ENCODE data around the gene TMEM223. TPM values are rescaled to one million over a fixed set of nuclear protein-coding genes. Genes with fewer than 3 reads are reported as not detected.
"Not testable (repeated sequence)": the region's sequence is repeated elsewhere in the genome, so short reads cannot be mapped to it uniquely, and the experiment has no call there.

Gene TMEM223, protein sequence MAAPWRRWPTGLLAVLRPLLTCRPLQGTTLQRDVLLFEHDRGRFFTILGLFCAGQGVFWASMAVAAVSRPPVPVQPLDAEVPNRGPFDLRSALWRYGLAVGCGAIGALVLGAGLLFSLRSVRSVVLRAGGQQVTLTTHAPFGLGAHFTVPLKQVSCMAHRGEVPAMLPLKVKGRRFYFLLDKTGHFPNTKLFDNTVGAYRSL
- 10 to 100 TPM; 13.0 to 14.6 TPM for total RNA-seq
- 56.0 TPM for polyA plus RNA-seq

DNA sequence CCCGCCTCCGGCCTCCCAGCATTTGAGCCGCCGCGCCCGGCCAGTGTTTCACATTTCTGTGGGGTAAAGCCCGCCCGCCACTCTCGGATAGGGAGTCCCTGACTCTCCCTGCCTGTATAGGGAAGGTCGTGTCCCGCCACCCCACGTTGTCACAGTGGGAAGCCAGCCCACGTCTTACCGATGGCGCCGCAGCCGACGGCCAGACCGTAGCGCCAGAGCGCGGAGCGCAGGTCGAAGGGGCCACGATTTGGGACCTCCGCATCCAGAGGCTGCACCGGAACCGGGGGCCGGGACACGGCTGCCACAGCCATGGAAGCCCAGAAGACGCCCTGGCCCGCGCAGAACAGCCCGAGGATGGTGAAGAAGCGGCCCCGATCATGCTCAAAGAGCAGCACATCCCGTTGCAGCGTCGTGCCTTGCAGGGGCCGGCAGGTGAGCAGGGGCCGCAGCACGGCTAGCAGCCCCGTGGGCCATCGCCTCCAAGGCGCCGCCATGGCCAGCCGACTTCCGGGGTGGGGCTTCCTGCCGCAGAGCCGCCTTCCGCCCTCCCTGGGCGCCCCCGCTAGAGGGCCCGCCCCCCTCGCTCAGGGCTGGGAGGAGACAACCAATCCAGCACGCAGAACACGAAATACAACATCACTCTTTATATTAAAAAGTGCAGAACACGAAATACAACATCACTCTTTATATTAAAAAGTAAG, at the start of gene TMEM223:
Gene TMEM223, minus strand, starts transcription at position 506 of the 701 bp plus-strand sequence. Its CDS starts 12 bp downstream, at position 494.
- Histone ChIP-seq H3K27ac (ENCODE audit: low read depth, low read length) (peak within 1 kb of the TSS; percentile 84), H3K4me3 (ENCODE audit: low read length) (peak within 1 kb of the TSS; percentile 79), H3K9me3 (ENCODE audit: low read length) (no peaks in the 10 kb centered on the region), H3K4me1 (ENCODE audit: insufficient read depth, low read length) (peaks cover 30% of the 10 kb centered on the region), H3K36me3 (ENCODE audit: insufficient read depth, low read length) (peaks cover 47% of the 10 kb centered on the region), H3K27me3 (ENCODE audit: insufficient read depth, low read length, poor library complexity, severe bottlenecking) (no peaks in the 10 kb centered on the region)
- H3K27me3 Mint-ChIP-seq, result no peaks in the 10 kb centered on the region
- H3K9me3 Mint-ChIP-seq, result no peaks in the 10 kb centered on the region
- ChIA-PET POLR2A (interaction anchor here (0.5 to 3.7 kb wide), 5 partner anchors 40 to 71 kb away, joined by 3 to 17 read pairs (median 4); partner anchors contain the start of gene STX5), CTCF (interaction anchor here (1.0 to 1.1 kb wide), 2 partner anchors 70 to 72 kb away, joined by 3 read pairs; no protein-coding TSS in a partner anchor)
- peak within 1 kb of the TSS; percentile 72 to 100 (median 96) for H3K27ac Mint-ChIP-seq
- peak; percentile 83 to 90 (median 88) for DNase-seq
- H3K4me1 Mint-ChIP-seq, result peaks cover 37 to 57% (median 56%) of the 10 kb centered on the region in 3 donors
- peaks cover 0 to 79% (median 14%) of the 10 kb centered on the region in 3 donors for H3K36me3 Mint-ChIP-seq
- peak within 1 kb of the TSS; percentile 85 to 97 (median 90) for H3K4me3 Mint-ChIP-seq

DNA sequence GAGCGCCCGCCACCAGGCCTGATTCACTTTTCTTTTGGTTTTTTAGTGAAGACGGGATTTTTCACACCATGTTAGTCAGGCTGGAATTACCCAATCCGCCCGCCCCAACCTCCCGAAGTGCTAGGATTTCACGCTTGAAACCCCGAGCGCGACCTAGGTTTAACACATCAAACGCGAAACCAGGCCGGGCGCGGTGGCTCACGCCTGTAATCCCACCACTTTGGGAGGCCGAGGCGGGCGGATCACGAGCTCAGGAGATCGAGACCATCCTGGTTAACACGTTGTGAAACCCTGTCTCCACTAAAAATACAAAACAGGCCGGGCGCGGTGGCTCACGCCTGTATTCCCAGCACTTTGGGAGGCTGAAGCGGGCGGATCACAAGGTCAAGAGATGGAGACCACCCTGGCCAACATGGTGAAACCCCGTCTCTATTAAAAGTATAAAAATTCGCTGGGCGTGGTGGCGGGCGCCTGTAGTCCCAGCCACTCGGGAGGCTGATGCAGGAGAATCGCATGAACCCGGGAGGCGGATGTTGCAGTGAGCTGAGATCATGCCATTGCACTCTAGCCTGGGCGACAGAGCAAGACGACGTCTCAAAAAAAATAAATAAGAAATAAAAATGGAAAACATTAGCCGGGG, 49.0 kb upstream of the TMEM223 start:
- ChIA-PET POLR2A (interaction anchor here (0.5 to 5.0 kb wide), 27 partner anchors 8 to 288 kb away, joined by 3 to 215 read pairs (median 5); partner anchors contain the start of genes C11orf98, CSKMT, EEF1G and HNRNPUL2), CTCF (interaction anchor here (0.9 to 3.2 kb wide), 7 partner anchors 9 to 87 kb away, joined by 3 to 30 read pairs (median 5); partner anchors contain the start of genes SLC3A2, TMEM179B and ZBTB3)
- Mint-ChIP-seq H3K36me3 (peaks cover 0 to 28% (median 2%) of the 10 kb centered on the region in 3 donors), H3K4me1 (peaks cover 22 to 32% (median 30%) of the 10 kb centered on the region in 3 donors)
- H3K36me3 ChIP-seq (ENCODE audit: insufficient read depth, low read length); H3K27me3 ChIP-seq (ENCODE audit: insufficient read depth, low read length, poor library complexity, severe bottlenecking); H3K9me3 ChIP-seq (ENCODE audit: low read length); H3K4me3 Mint-ChIP-seq; H3K27ac Mint-ChIP-seq; H3K9me3 Mint-ChIP-seq; H3K27me3 Mint-ChIP-seq: not testable (repeated sequence)
- H3K4me3 ChIP-seq (ENCODE audit: low read length), result peak overlapping the region; percentile 46
- peak overlapping the region; percentile 98 for H3K27ac ChIP-seq (ENCODE audit: low read depth, low read length)
- DNase-seq, result peak in 4 of 5 donors; percentile 79 to 89 (median 83)
- peaks cover 23% of the 10 kb centered on the region for H3K4me1 ChIP-seq (ENCODE audit: insufficient read depth, low read length)

DNA sequence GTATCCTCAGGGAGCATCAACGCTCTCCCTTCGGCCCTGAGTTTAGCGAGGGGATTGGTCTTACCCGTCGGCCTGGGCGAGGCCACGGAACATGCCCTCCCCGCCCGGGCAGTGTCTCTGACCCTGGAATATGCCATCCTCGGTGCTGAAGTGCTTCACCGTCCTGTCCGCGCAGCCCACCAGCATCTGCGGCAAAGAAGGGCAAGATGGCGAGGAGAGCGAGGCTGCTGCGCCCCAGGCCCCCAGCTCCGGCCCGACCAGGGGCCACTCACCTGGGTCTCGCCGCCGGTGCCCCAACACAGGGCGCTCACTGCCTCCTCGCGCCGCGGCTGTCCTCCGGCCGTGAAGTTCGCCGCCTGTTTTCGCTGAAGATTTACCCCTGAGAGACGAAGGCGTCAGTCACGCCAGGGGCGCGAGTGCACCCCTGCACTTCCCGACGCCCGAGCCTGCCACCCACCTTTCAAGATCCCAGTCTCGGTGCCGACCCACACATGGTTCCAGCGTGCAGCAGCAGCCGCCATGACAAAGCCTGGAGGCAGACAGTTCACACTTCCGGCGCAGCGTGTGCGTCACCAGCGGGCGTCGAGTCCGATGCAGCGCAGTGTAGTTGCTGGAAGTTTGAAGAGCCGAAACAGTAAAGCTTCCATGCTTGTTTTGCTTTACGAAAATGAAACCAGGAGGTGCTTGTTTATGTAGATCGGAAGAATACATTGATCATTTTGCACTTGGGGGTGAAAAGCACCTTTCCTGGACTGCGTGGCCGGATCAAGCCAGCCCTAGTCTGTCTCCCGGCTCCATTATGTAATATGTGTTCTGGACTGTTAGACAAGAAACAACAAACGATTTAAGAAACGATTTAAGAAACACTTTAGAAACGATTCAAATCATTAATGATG, 47.5 kb upstream of the TMEM223 start, which contains the start of gene WDR74:
Gene WDR74, minus strand, starts transcription at position 541 of the 896 bp plus-strand sequence. Its CDS starts 20 bp downstream, at position 521.
- ChIA-PET POLR2A (interaction anchor here (0.6 to 5.0 kb wide), 17 partner anchors 7 to 248 kb away, joined by 3 to 215 read pairs (median 7); partner anchors contain the start of genes HNRNPUL2, NXF1, POLR2G and SLC3A2), CTCF (interaction anchor here (1.9 to 3.2 kb wide), 4 partner anchors 16 to 86 kb away, joined by 4 to 30 read pairs (median 19); partner anchors contain the start of genes SLC3A2, TMEM179B and ZBTB3)
- peaks cover 24 to 35% (median 32%) of the 10 kb centered on the region in 3 donors for H3K4me1 Mint-ChIP-seq

DNA sequence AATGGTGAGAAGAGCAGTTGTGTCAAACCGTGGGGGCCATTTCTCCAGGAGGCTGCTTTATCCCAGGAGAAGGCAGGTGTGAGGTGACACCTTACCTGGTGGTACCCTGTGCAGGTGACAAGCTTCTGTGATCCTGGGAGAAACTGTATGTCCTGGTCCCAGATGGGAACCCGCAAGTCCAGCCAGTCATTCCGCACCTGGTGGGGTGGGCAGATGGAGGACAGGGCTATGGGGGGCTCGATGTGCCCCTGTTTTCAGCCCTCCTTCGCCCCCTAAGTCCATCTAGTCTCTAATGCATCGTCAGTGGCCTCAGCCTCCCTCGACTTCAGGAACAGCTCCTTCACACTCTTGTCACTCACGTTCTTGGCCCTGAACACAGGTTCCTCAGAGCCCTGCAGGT, 43.5 kb upstream of the TMEM223 start:
- peak overlapping the region in 2 of 7 donors; percentile 15 to 69 for H3K4me3 Mint-ChIP-seq
- peaks cover 0 to 1% of the 10 kb centered on the region in 2 donors for H3K27me3 Mint-ChIP-seq
- Histone ChIP-seq H3K27ac (ENCODE audit: low read depth, low read length) (no peak overlapping the region), H3K4me1 (ENCODE audit: insufficient read depth, low read length) (peaks cover 33% of the 10 kb centered on the region), H3K27me3 (ENCODE audit: insufficient read depth, low read length, poor library complexity, severe bottlenecking) (no peaks in the 10 kb centered on the region), H3K4me3 (ENCODE audit: low read length) (no peak overlapping the region), H3K36me3 (ENCODE audit: insufficient read depth, low read length) (peaks cover 22% of the 10 kb centered on the region), H3K9me3 (ENCODE audit: low read length) (no peaks in the 10 kb centered on the region)
- ChIA-PET POLR2A (interaction anchor here (0.5 to 0.8 kb wide), 2 partner anchors 55 to 244 kb away, joined by 3 to 4 read pairs; partner anchors contain the start of gene TUT1), CTCF (interaction anchor here (4.1 kb wide), 1 partner anchor 48 kb away, joined by 18 read pairs; the partner anchor contains the start of gene TMEM179B)
- no peak for DNase-seq
- peaks cover 32 to 55% (median 42%) of the 10 kb centered on the region in 3 donors for H3K4me1 Mint-ChIP-seq
- H3K27ac Mint-ChIP-seq, result peak overlapping the region in 5 of 8 donors; percentile 8 to 77 (median 36)
- no peaks in the 10 kb centered on the region for H3K9me3 Mint-ChIP-seq
- peaks cover 0 to 68% (median 6%) of the 10 kb centered on the region in 3 donors for H3K36me3 Mint-ChIP-seq

More for the DNA sequence above, 47.5 kb upstream of the TMEM223 start, which contains the start of gene WDR74:
- no peaks in the 10 kb centered on the region for H3K9me3 ChIP-seq (ENCODE audit: low read length)
- peak; percentile 84 to 95 (median 91) for DNase-seq
- H3K4me1 ChIP-seq (ENCODE audit: insufficient read depth, low read length), result peaks cover 23% of the 10 kb centered on the region
- H3K4me3 Mint-ChIP-seq, result no peak within 1 kb of the TSS
- peaks cover 22% of the 10 kb centered on the region for H3K36me3 ChIP-seq (ENCODE audit: insufficient read depth, low read length)
- peaks cover 0 to 43% (median 6%) of the 10 kb centered on the region in 3 donors for H3K36me3 Mint-ChIP-seq
- H3K27me3 Mint-ChIP-seq, result peaks cover 0 to 1% of the 10 kb centered on the region in 2 donors
- peak within 1 kb of the TSS; percentile 98 for H3K27ac ChIP-seq (ENCODE audit: low read depth, low read length)
- H3K27me3 ChIP-seq (ENCODE audit: insufficient read depth, low read length, poor library complexity, severe bottlenecking), result no peaks in the 10 kb centered on the region
- H3K4me3 ChIP-seq (ENCODE audit: low read length), result peak within 1 kb of the TSS; percentile 90
- H3K9me3 Mint-ChIP-seq, result no peaks in the 10 kb centered on the region
- H3K27ac Mint-ChIP-seq, result no peak within 1 kb of the TSS

DNA sequence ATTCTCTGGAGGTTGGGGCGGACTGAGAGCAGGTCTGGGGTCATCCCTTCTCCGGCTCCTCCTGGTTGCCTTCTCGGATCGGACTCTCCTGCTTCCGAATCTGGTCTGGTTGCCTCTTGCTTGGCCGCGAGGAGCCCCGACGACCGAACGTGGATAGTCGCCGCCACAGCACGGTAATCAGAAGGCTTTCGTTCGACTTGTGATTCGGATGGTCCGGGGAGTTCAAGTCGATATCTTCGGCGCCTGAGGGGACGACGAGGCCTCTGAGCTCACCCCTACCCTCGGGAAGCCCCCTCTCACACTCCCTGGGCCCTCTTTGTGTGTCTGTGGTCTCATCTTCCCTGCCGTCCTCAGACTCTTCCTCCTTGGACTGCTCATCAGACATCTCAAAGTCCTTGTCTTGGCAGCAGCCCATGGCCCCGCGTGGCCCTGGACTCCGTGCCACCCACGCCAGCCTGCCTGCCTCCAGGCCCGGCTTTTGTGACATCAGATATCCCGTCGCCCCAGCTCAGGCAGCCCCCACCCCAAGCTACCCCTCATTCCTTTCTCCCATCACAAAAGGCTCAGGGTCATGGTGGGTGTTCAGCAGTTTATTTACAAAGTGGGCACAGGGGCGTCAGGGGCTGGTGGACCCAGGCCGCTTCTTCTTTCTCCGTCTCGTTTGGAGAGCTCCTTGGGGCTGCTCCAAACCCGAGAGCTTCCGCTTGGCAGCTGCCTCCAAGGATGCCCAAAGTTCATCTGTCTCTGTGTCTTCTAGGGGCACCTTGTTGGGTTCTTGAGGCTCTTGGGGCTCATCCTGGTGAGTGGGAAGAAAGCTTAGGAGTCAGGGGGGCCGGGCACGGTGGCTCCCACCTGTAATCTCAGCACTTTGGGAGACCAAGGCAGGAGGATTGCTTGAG, 40.8 kb upstream of the TMEM223 start, which contains the start of gene TEX54:
Gene TEX54, minus strand, starts transcription at position 506 of the 899 bp plus-strand sequence.
- Histone ChIP-seq H3K27ac (ENCODE audit: low read depth, low read length) (peak within 1 kb of the TSS; percentile 98), H3K9me3 (ENCODE audit: low read length) (no peaks in the 10 kb centered on the region), H3K36me3 (ENCODE audit: insufficient read depth, low read length) (peaks cover 27% of the 10 kb centered on the region), H3K27me3 (ENCODE audit: insufficient read depth, low read length, poor library complexity, severe bottlenecking) (no peaks in the 10 kb centered on the region), H3K4me3 (ENCODE audit: low read length) (peak within 1 kb of the TSS; percentile 96), H3K4me1 (ENCODE audit: insufficient read depth, low read length) (peaks cover 30% of the 10 kb centered on the region)
- DNase-seq, result peak in 1 of 5 donors; percentile 13
- no peaks in the 10 kb centered on the region for H3K9me3 Mint-ChIP-seq
- CTCF ChIA-PET, result interaction anchor here (1.5 to 1.6 kb wide), 5 partner anchors 9 to 62 kb away, joined by 3 to 5 read pairs (median 4); partner anchors contain the start of genes SLC3A2 and TAF6L
- H3K27me3 Mint-ChIP-seq, result no peaks in the 10 kb centered on the region
- H3K4me3 Mint-ChIP-seq, result peak within 1 kb of the TSS; percentile 93 to 100 (median 97)
- H3K36me3 Mint-ChIP-seq, result peaks cover 0 to 70% (median 8%) of the 10 kb centered on the region in 3 donors
- POLR2A ChIA-PET, result interaction anchor here (0.9 to 2.9 kb wide), 13 partner anchors 9 to 105 kb away, joined by 3 to 68 read pairs (median 8); partner anchors contain the start of genes HNRNPUL2, NXF1, POLR2G and SLC3A2
- peaks cover 22 to 51% (median 37%) of the 10 kb centered on the region in 3 donors for H3K4me1 Mint-ChIP-seq
- H3K27ac Mint-ChIP-seq, result peak within 1 kb of the TSS; percentile 96 to 100 (median 98)

All from CD8-positive, alpha-beta memory T cell (primary cell).